SK-N-SH (cell line): ENCODE measurements around the gene FYB1. TPM values are rescaled to one million over a fixed set of nuclear protein-coding genes. Genes with fewer than 3 reads are reported as not detected.
"Not testable (repeated sequence)": the region's sequence is repeated elsewhere in the genome, so short reads cannot be mapped to it uniquely, and the experiment has no call there.

Experiments used
- CTCF ChIA-PET: fragments of 300-600, 350-600 bp; formaldehyde crosslinking; extraction: SDS; loops from one replicate; lab custom pipeline; 2021; lab: Yijun Ruan, JAX
- POLR2A ChIA-PET: fragments of 350-600 bp; sonication (Branson Sonifier 250); formaldehyde crosslinking; extraction: SDS; loops from one replicate; lab custom pipeline; 2020; ENCODE audit warnings: antibody characterized with exemption, inconsistent platforms; lab: Yijun Ruan, JAX
- DNase-seq: peaks from one replicate; pipeline ENCODE4 v3.0.0; 2012
- H2AFZ ChIP-seq: fragments of 200-600 bp; sonication (generic); 2 replicates; pipeline ENCODE4 v1.8.1; 2016; ENCODE audit warnings: antibody characterized with exemption, mild to moderate bottlenecking, low read depth
- H3F3A ChIP-seq: fragments of 200-600 bp; sonication (generic); replicated peaks from 2 replicates; pipeline ENCODE3; 2016; ENCODE audit warnings: antibody characterized with exemption, mild to moderate bottlenecking; ENCODE audit not compliant: insufficient read depth
- H3K27ac ChIP-seq, 2 experiments: fragments of 200-500 bp in 1 of 2; fragments of 200-600 bp in 1 of 2; sonication (Bioruptor generic) in 1 of 2; sonication (generic), shearing (Covaris generic) in 1 of 2; 2 replicates each; pipeline versions ENCODE4 v1.5.1 to v1.6.1; 2014 to 2016; ENCODE audit warnings: low read depth in 2 of 2, inconsistent platforms in 1 of 2, low read length in 1 of 2, mild to moderate bottlenecking in 1 of 2, mixed read lengths in 1 of 2
- H3K27me3 ChIP-seq: fragments of 200-600 bp; sonication (generic), shearing (Covaris generic); 2 replicates; pipeline ENCODE4 v1.6.1; 2016; ENCODE audit warnings: mixed run types; ENCODE audit not compliant: insufficient read depth
- H3K36me3 ChIP-seq, 2 experiments: fragments of 200-500 bp in 1 of 2; fragments of 200-600 bp in 1 of 2; sonication (Bioruptor generic) in 1 of 2; sonication (generic) in 1 of 2; replicated peaks in 1 of 2; 2 replicates each; pipeline versions ENCODE3 to v1.5.1; 2014 to 2016; ENCODE audit warnings: low read length in 1 of 2, mild to moderate bottlenecking in 1 of 2; ENCODE audit not compliant: insufficient read depth in 2 of 2, control insufficient read depth in 1 of 2
- H3K4me1 ChIP-seq, 2 experiments: fragments of 200-500 bp in 1 of 2; fragments of 200-600 bp in 1 of 2; sonication (Bioruptor generic) in 1 of 2; sonication (generic), shearing (Covaris generic) in 1 of 2; 2 replicates each; pipeline versions ENCODE4 v1.5.1 to v1.6.1; 2014 to 2016; ENCODE audit warnings: low read depth in 1 of 2, low read length in 1 of 2, mixed run types in 1 of 2; ENCODE audit not compliant: insufficient read depth in 2 of 2, control insufficient read depth in 1 of 2
- H3K4me2 ChIP-seq: fragments of 200-600 bp; sonication (generic), shearing (Covaris generic); 2 replicates; pipeline ENCODE4 v1.6.1; 2017; ENCODE audit warnings: mixed run types
- H3K4me3 ChIP-seq, 2 experiments: fragments of 200-500 bp in 1 of 2; fragments of 200-600 bp in 1 of 2; sonication (Bioruptor generic) in 1 of 2; sonication (generic), shearing (Covaris generic) in 1 of 2; 2 replicates each; pipeline versions ENCODE4 v1.5.1 to v1.8.1; 2014 to 2016; ENCODE audit warnings: low read depth in 2 of 2, inconsistent platforms in 1 of 2, low read length in 1 of 2, mild to moderate bottlenecking in 1 of 2, mixed read lengths in 1 of 2, moderate library complexity in 1 of 2
- H3K79me2 ChIP-seq: fragments of 200-600 bp; sonication (generic); 2 replicates; pipeline ENCODE4 v1.8.1; 2017; ENCODE audit warnings: mild to moderate bottlenecking; ENCODE audit not compliant: insufficient read depth
- H3K9ac ChIP-seq: fragments of 200-600 bp; sonication (generic); 2 replicates; pipeline ENCODE4 v1.6.1; 2017; ENCODE audit warnings: mixed run types
- H3K9me2 ChIP-seq: fragments of 200-600 bp; sonication (generic); 2 replicates; pipeline ENCODE4 v1.6.1; 2017; ENCODE audit warnings: mixed run types
- H3K9me3 ChIP-seq: fragments of 200-600 bp; sonication (generic); 2 replicates; pipeline ENCODE4 v1.6.1; 2017; ENCODE audit warnings: mixed run types, mild to moderate bottlenecking, moderate library complexity
- H4K20me1 ChIP-seq: fragments of 200-600 bp; sonication (generic); 2 replicates; pipeline ENCODE4 v1.6.1; 2017; ENCODE audit warnings: mild to moderate bottlenecking, mixed run types; ENCODE audit not compliant: insufficient read depth
- NFIC ChIP-seq: IDR thresholded peaks from 2 replicates; pipeline ENCODE4 v1.4.0; 2012; ENCODE audit warnings: borderline replicate concordance
- RAD21 ChIP-seq: IDR thresholded peaks from 2 replicates; pipeline ENCODE4 v1.6.1; 2012; ENCODE audit warnings: mild to moderate bottlenecking, low read length
- RXRA ChIP-seq: IDR thresholded peaks from 2 replicates; pipeline ENCODE4 v1.4.0; 2012; ENCODE audit warnings: low read depth, mild to moderate bottlenecking, borderline replicate concordance
- WGBS: methylation state at CpG from one replicate; pipeline ENCODE4 v1.1.6; 2017; ENCODE audit warnings: low lambda C conversion rate; 5-methylcytosine and 5-hydroxymethylcytosine counted together
- polyA plus RNA-seq, 3 experiments: library from polyadenylated mRNA; depleted of rRNA; stranded (reverse); fragments of >200 nt; gene quantifications; 2 replicates each; pipeline ENCODE4 v1.2.3, GENCODE V29; 2012
- TF ChIP-seq, protein P1 (sequence below): IDR thresholded peaks from 2 replicates; pipeline ENCODE4 v1.4.0; 2012; ENCODE audit warnings: low read depth, borderline replicate concordance
- TF ChIP-seq, protein P2 (sequence below): IDR thresholded peaks from 2 replicates; pipeline ENCODE4; 2012

FYB1 gene
- polyA plus RNA-seq, 1 of the 3 experiments (the other 2 are of a cell fraction) = not detected

DNA sequence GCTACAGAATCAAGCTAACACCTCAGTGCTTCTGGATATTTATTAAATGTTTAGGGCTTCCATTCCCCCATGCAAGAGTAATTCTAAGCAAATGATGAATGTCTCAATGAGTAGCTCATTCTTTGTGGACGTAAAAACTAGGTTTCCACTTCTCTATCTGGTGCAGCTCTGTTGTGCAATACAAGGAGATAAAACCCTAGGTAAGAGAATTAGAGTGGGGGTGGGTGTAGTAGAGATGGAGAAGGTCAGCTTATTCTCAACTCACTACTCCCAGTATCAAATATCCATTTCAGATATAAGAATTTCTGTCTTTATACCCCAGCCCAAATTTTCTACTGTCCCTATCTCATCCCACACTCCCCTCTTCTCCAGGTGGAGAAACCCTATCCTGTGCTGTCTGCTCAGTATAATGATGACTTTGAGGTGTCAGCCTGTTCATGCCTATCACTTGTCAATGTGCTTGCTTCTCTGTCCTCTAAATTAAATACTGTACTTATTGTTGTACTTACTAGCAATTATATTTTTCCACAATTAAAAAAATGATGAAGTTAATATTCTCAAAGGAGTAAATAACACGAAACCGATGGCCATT is 4.3 kb upstream of the FYB1 start:
- Histone ChIP-seq H3K9me3 (no peaks in the 10 kb centered on the region), H3K79me2 (no peaks in the 10 kb centered on the region), H3K4me1 (no peaks in the 10 kb centered on the region), H3K4me3 (no peak overlapping the region), H3K36me3 (no peaks in the 10 kb centered on the region), H3K9ac (no peak overlapping the region), H3F3A (no peaks in the 10 kb centered on the region), H2AFZ (no peak overlapping the region), H3K4me2 (no peak overlapping the region), H3K27ac (no peak overlapping the region), H4K20me1 (no peaks in the 10 kb centered on the region)
- ChIA-PET POLR2A (no interaction called here), CTCF (no interaction called here)
- WGBS = 18% methylated on average over 3 of the region's 3 CpGs
- TF ChIP-seq, protein P1, sequence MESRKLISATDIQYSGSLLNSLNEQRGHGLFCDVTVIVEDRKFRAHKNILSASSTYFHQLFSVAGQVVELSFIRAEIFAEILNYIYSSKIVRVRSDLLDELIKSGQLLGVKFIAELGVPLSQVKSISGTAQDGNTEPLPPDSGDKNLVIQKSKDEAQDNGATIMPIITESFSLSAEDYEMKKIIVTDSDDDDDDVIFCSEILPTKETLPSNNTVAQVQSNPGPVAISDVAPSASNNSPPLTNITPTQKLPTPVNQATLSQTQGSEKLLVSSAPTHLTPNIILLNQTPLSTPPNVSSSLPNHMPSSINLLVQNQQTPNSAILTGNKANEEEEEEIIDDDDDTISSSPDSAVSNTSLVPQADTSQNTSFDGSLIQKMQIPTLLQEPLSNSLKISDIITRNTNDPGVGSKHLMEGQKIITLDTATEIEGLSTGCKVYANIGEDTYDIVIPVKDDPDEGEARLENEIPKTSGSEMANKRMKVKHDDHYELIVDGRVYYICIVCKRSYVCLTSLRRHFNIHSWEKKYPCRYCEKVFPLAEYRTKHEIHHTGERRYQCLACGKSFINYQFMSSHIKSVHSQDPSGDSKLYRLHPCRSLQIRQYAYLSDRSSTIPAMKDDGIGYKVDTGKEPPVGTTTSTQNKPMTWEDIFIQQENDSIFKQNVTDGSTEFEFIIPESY = no peak
- TF ChIP-seq, all 33 proteins: peak for 0
- Histone ChIP-seq H3K27me3 (peaks cover 20% of the 10 kb centered on the region), H3K9me2 (no peaks in the 10 kb centered on the region)
- no peak for DNase-seq

DNA sequence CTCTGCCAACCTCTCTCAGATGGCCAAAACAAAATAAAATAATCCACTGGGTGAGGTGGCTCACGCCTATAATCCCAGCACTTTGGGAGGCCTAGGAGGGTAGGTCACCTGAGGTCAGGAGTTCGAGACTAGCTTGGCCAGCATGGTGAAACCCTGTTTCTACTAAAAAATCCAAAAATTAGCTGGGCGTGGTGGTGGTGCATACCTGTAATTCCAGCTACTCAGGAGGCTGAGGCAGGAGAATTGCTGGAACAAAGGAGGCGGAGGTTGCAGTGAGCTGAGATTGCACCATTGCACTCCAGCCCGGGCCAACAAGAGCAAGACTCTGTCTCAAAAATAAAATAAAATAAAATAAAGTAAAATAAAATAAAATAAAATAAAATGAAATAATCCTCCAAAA is 2.3 kb upstream of the FYB1 start:
- POLR2A ChIA-PET, H3K79me2 ChIP-seq, H3K27ac ChIP-seq, H3F3A ChIP-seq, H3K9me3 ChIP-seq, H3K4me2 ChIP-seq, H3K4me1 ChIP-seq, H3K9ac ChIP-seq, H3K36me3 ChIP-seq, DNase-seq, H3K4me3 ChIP-seq, H3K9me2 ChIP-seq, H4K20me1 ChIP-seq, H2AFZ ChIP-seq: not testable (repeated sequence)
- WGBS = 23% methylated on average over 5 of the region's 5 CpGs
- H3K27me3 ChIP-seq = peaks cover 28% of the 10 kb centered on the region
- CTCF ChIA-PET = interaction anchor here (0.6 to 1.6 kb wide), 2 partner anchors 202 to 326 kb away, joined by 3 to 4 read pairs; no protein-coding TSS in a partner anchor

DNA sequence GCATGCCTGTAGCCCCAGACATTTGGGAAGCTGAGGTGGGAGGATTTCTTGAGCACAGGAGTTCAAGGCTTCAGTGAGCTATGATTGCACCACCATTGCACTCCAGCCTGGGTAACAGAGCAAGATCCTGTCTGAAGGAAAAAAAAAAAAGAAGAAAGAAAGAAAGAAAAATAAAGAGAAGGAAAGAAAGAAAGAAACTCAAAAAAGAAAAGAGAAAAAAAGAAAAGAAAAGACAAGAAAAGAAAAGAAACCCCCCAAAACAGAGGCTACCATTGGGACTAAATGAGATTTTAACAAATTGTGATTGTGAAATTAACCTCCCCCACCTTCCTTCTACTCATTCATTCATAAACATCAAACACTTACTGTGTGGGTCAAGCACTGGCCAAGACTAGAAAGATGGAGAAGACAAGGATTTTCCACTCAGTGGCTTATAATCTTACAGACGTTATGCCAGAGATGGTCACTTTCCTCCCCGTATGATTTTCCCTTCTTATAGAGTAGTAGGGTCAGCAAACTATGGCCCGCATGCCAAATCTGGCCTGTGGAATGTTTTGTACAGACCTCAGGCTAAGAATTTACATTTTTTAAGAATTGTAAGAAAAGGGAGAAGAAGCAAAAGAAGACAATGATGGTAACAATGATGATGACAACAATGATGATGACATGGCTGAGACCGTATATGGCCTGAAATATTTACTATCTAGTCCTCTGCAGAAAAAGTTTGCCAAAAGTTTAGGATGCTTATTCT is 1.1 kb upstream of the FYB1 start:
- ChIA-PET POLR2A (no interaction called here), CTCF (interaction anchor here (1.1 to 4.4 kb wide), 3 partner anchors 11 to 157 kb away, joined by 3 to 49 read pairs (median 3); no protein-coding TSS in a partner anchor)
- Histone ChIP-seq H3K9me3 (no peaks in the 10 kb centered on the region), H3K4me2 (no peak overlapping the region), H3K9ac (no peak overlapping the region), H2AFZ (no peak overlapping the region), H3F3A (no peaks in the 10 kb centered on the region), H3K9me2 (no peaks in the 10 kb centered on the region), H4K20me1 (no peaks in the 10 kb centered on the region), H3K27me3 (peaks cover 37% of the 10 kb centered on the region), H3K36me3 (no peaks in the 10 kb centered on the region), H3K4me3 (no peak overlapping the region), H3K79me2 (no peaks in the 10 kb centered on the region), H3K4me1 (no peaks in the 10 kb centered on the region)
- DNase-seq = no peak
- WGBS = 28% methylated on average over 4 of the region's 4 CpGs
- TF ChIP-seq NFIC (no peak), RXRA (no peak), RAD21 (no peak)
- TF ChIP-seq, protein P2, sequence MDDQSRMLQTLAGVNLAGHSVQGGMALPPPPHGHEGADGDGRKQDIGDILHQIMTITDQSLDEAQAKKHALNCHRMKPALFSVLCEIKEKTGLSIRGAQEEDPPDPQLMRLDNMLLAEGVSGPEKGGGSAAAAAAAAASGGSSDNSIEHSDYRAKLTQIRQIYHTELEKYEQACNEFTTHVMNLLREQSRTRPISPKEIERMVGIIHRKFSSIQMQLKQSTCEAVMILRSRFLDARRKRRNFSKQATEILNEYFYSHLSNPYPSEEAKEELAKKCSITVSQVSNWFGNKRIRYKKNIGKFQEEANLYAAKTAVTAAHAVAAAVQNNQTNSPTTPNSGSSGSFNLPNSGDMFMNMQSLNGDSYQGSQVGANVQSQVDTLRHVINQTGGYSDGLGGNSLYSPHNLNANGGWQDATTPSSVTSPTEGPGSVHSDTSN = no peak
- TF ChIP-seq, all 33 proteins: peak for 0
- no peak overlapping the region for H3K27ac ChIP-seq
